GM19467 (cell line): Measurements from ENCODE around the gene AKT3.
"Not testable (repeated sequence)": the region's sequence is repeated elsewhere in the genome, so short reads cannot be mapped to it uniquely, and the experiment has no call there.

ENCODE experiments used
- ATAC-seq: cut with Tn5 transposase; IDR thresholded peaks from one replicate; pipeline ENCODE4 v1.9.1; 2021; ENCODE audit warnings: mild to moderate bottlenecking, moderate library complexity; ENCODE audit not compliant: unreplicated experiment

The AKT3 gene

GRCh38 chr1:243710467-243710866 lies 139.6 kb downstream of the AKT3 start:
- ATAC-seq, result no peak

GRCh38 chr1:243708210-243708609 lies 141.8 kb downstream of the AKT3 start:
- ATAC-seq, result no peak

DNA sequence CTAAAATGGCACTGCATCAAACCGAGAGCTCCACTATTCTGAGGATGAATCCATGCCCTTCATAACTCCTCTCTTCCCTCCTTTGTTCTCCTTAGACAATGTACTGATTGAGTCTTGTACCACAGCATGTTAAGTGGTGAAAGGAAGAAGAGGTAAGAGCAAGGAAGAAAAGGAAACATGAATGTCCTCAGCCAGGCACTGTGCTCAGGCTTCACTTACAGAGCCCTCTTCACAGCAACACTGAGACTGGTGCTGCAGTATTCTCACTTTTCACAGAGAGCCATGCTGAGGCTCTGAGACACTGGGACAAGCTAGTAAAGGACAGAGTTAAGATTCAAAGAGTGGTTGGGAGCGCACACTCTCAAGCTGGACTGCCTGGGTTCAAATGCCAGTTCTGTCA lies 143.5 kb downstream of the AKT3 start:
- ATAC-seq, result no peak

- ATAC-seq, result no peak
Observed at GRCh38 chr1:243705585-243705984, 144.5 kb downstream of the AKT3 start.

- ATAC-seq, result no peak
Observed at GRCh38 chr1:243701872-243702271, 148.2 kb downstream of the AKT3 start.

GRCh38 chr1:243693800-243694199 lies 156.2 kb downstream of the AKT3 start:
- ATAC-seq, result no peak

GRCh38 chr1:243686159-243686558 lies 163.9 kb downstream of the AKT3 start:
- ATAC-seq, result no peak

- no peak for ATAC-seq
Observed at GRCh38 chr1:243680860-243681259, 169.2 kb downstream of the AKT3 start.

DNA sequence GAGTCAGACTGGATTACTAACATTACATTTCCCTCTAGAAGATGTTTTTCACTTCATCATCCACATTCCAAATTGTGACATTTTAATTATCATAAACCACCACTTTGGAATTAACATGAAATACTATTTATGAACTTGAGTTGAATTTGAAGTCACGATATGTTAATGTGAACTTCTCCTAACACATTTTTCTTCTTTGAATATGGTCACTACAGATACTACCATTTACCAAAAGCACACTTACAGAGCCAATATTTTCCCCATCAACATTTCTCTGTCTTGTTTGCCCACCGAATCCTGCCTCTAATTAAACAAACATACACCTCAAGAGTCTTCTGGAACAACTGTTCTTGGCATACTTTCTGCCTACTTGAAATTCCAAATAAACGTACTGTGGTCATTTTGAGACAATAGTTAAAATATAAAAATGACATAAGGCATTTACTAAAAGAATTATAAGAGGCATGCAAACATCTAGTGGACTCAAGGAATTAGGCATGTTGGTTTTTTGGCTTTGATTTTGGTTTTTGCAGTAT lies 177.4 kb downstream of the AKT3 start:
- no peak for ATAC-seq

DNA sequence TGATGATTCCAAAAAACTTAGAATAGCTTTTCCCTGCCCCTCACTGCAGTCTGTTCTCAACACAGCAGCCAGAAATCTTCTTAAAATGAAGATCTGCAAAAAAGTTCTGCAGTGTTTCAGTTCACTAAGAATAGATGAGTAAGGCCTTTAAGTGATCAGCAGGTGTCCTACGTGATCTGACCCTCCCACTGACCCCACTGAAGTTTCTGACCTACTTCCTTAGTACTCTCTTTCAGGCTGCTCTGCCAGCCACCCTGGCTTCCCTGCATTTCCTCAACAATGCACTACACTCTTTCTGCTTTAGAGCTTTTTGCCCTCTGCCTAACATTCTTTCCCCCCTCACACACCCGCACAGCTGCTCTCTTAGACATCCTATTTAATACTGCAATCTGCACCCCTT lies 182.5 kb downstream of the AKT3 start:
- ATAC-seq, result peak; percentile 63

- ATAC-seq, result no peak
Observed at GRCh38 chr1:243667133-243667532, 182.9 kb downstream of the AKT3 start.

- no peak for ATAC-seq
Observed at GRCh38 chr1:243663651-243664050, 186.4 kb downstream of the AKT3 start.

- ATAC-seq, result not testable (repeated sequence)
Observed at GRCh38 chr1:243662169-243662568, 187.9 kb downstream of the AKT3 start.

GRCh38 chr1:243658594-243659105 lies 191.4 kb downstream of the AKT3 start:
- ATAC-seq, result no peak

- ATAC-seq, result no peak
Observed at GRCh38 chr1:243657793-243658192, 192.2 kb downstream of the AKT3 start.

GRCh38 chr1:243649530-243649929 lies 200.5 kb downstream of the AKT3 start:
- not testable (repeated sequence) for ATAC-seq

DNA sequence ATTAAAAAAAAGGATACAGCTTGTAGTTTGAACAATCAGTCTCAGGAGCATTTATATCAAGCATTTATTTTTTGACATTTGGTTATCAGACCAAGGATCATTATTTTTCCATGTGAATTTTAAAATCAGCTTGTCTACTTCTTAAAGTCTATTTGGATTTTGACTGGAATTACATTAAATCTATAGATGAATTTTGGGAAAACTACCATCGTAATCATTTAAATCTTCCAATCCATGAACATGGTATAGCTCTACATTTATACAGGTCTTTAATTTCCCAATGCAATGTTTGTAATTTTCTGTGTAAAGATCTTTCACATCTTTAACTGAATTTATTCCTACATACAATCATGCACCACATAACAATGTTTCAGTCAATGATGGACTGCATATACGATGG lies 203.2 kb downstream of the AKT3 start:
- no peak for ATAC-seq

DNA sequence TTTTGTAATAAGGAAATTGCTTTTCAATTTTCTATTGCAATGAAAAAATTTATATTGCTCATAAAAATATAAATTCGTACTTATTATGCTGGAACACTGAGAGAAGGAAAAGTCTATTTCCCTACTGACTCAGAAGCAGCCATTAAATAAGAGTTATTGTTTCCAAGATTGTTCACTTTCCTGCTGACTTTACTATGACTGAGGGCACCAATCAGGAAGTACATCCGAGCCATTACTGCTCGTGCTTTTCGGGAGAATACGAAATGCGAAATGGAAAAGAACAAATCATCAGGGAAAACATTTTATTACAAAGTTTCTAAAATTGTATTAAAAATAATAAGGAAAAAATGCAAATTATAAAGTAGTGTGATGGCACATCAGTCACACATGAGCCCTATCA lies 204.8 kb downstream of the AKT3 start:
- no peak for ATAC-seq

GRCh38 chr1:243642936-243643335 lies 207.1 kb downstream of the AKT3 start:
- no peak for ATAC-seq

DNA sequence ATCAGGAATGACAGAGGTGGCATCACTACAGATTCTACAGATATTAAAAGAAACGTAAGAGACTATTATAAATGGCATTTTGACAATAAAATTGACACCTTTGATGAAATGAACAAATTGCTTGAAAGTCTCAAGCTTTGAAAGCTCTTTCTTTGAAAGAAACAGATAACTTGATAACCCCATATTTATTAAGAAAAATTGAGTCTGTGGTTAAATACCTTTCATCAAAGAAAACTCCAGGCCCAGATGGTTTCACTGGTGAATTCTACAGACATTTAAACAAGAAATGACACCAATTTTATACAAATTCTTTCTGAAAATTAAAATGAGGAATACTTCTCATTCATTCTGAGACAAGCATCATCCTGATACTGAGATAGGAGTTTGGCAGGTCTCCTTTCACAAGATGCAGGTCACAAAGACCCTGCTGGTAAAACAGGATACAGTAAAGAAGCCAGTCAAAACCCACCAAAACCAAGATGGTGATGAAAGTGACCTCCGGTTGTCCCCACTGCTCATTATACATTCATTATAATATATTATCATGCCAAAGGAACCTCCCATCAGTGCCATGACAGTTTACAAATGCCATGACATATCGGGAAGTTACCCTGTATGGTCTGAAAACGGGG lies 210.9 kb downstream of the AKT3 start:
- ATAC-seq, result no peak

DNA sequence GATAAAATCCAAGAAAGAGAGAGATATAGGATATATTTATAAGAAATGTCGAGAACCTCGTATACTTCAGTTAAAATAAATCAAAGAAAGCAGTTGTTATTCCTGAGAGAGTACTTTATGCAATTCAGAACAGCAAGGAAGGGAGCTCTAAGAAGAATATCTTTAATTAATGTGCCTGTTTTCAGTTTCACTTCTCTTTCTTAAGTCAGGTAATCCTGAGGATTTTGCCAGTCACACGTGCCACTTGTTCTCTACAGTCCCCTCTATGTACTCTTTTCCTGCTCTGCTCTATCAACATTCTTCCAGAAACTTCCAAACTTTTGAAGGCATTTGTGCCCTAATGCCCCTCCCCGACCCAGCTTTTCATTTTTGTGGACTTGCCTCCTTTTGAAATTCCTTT lies 211.9 kb downstream of the AKT3 start:
- no peak for ATAC-seq

DNA sequence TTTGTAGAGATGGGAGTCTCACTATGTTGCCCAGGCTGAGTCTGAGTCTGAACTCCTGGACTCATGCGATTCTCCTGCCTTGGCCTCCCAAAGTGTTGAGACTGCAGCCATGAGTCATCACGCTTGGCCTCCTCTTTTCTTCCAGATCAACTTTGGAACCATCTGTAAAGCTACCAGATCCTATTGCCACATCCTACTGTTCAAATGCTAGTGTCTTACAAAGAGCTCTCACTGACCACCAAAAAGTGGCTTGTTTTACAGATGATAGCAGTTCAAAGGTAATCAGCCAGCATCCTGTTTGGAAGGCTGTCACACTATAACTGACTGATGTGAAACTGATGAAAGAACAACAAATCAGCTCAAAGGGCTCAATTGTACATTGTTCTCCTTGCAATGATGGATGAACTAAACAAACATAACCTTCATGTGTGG lies 221.6 kb downstream of the AKT3 start:
- no peak for ATAC-seq

- ATAC-seq, result no peak
Observed at GRCh38 chr1:243623841-243624240, 226.2 kb downstream of the AKT3 start.
